ENCODE results near the gene PRKCE.
A peak's percentile ranks its signal among the peaks of the same experiment; 100 is the strongest.

PRKCE gene

GRCh38 chr2:45631955-45632354, 19.5 kb upstream of the PRKCE start:
- no peak for DNase-seq (ENCODE audit: low read depth)

- DNase-seq (ENCODE audit: low read depth), result no peak
Measured at GRCh38 chr2:45634223-45634622, 17.3 kb upstream of the PRKCE start.

GRCh38 chr2:45636008-45636407, 15.5 kb upstream of the PRKCE start:
- no peak for DNase-seq (ENCODE audit: low read depth)

GRCh38 chr2:45637440-45637839, 14.0 kb upstream of the PRKCE start:
- DNase-seq (ENCODE audit: low read depth), result no peak

GRCh38 chr2:45640576-45640975, 10.9 kb upstream of the PRKCE start:
- DNase-seq (ENCODE audit: low read depth), result no peak

GRCh38 chr2:45643095-45643494, 8.4 kb upstream of the PRKCE start:
- DNase-seq (ENCODE audit: low read depth), result no peak

GRCh38 chr2:45643543-45644542, 7.6 kb upstream of the PRKCE start:
- DNase-seq (ENCODE audit: low read depth), result no peak

- no peak for DNase-seq (ENCODE audit: low read depth)
Measured at GRCh38 chr2:45646289-45646688, 5.2 kb upstream of the PRKCE start.

GRCh38 chr2:45647356-45647755, 4.1 kb upstream of the PRKCE start:
- DNase-seq (ENCODE audit: low read depth), result no peak

- DNase-seq (ENCODE audit: low read depth), result no peak
Measured at GRCh38 chr2:45647986-45648520, 3.4 kb upstream of the PRKCE start.

GRCh38 chr2:45648636-45649035, 2.8 kb upstream of the PRKCE start:
- DNase-seq (ENCODE audit: low read depth), result no peak

- DNase-seq (ENCODE audit: low read depth), result no peak
Measured at GRCh38 chr2:45649462-45649857, 2.0 kb upstream of the PRKCE start.

- DNase-seq (ENCODE audit: low read depth), result peak; percentile 43
Measured at GRCh38 chr2:45649858-45650811, 1.3 kb upstream of the PRKCE start.

- peak; percentile 90 for DNase-seq (ENCODE audit: low read depth)
Measured at GRCh38 chr2:45650851-45651414, 542 bp upstream of the PRKCE start.

- no peak for DNase-seq (ENCODE audit: low read depth)
Measured at GRCh38 chr2:45652090-45653031, 886 bp downstream of the PRKCE start.

GRCh38 chr2:45653122-45653913, 1.8 kb downstream of the PRKCE start:
- no peak for DNase-seq (ENCODE audit: low read depth)

- DNase-seq (ENCODE audit: low read depth), result no peak
Measured at GRCh38 chr2:45654250-45654649, 2.8 kb downstream of the PRKCE start.

- DNase-seq (ENCODE audit: low read depth), result no peak
Measured at GRCh38 chr2:45661828-45662227, 10.4 kb downstream of the PRKCE start.

- DNase-seq (ENCODE audit: low read depth), result no peak
Measured at GRCh38 chr2:45664635-45665261, 13.3 kb downstream of the PRKCE start.

GRCh38 chr2:45668509-45668908, 17.0 kb downstream of the PRKCE start:
- DNase-seq (ENCODE audit: low read depth), result no peak

Data from stimulated activated CD8-positive, alpha-beta memory T cell treated with anti-CD3 and anti-CD28 coated beads, Interleukin-15, amount 100 ng/mL, for 1 hour (primary cell).